HEK293 (cell line): ENCODE results near the gene TMEM63A.
A peak's percentile ranks its signal among the peaks of the same experiment; 100 is the strongest.

Source experiments
- IKZF3 ChIP-seq: fragments of 450-650 bp; IDR thresholded peaks from 2 replicates; pipeline ENCODE4 v1.5.0; 2018; ENCODE audit warnings: missing biosample characterization, mild to moderate bottlenecking, missing genetic modification characterization, moderate library complexity
- KLF10 ChIP-seq: fragments of 450-650 bp; IDR thresholded peaks from 2 replicates; pipeline ENCODE4 v1.5.1; 2018; ENCODE audit warnings: missing biosample characterization, mild to moderate bottlenecking, missing genetic modification characterization
- OSR2 ChIP-seq: fragments of 450-650 bp; formaldehyde crosslinking; IDR thresholded peaks from 2 replicates; pipeline ENCODE4 v1.5.1; 2016; ENCODE audit warnings: missing biosample characterization, missing genetic modification characterization
- OVOL3 ChIP-seq: fragments of 450-650 bp; formaldehyde crosslinking; IDR thresholded peaks from 2 replicates; pipeline ENCODE4 v1.5.1; 2016; ENCODE audit warnings: missing biosample characterization, missing genetic modification characterization
- RBAK ChIP-seq: fragments of 450-650 bp; formaldehyde crosslinking; IDR thresholded peaks from 2 replicates; pipeline ENCODE4 v1.5.1; 2016; ENCODE audit warnings: missing biosample characterization, missing genetic modification characterization
- ZNF112 ChIP-seq: fragments of 450-650 bp; formaldehyde crosslinking; IDR thresholded peaks from 2 replicates; pipeline ENCODE4 v1.5.0; 2017; ENCODE audit warnings: missing biosample characterization, missing genetic modification characterization
- ZNF211 ChIP-seq: fragments of 450-650 bp; formaldehyde crosslinking; IDR thresholded peaks from 2 replicates; pipeline ENCODE4 v1.5.1; 2016; ENCODE audit warnings: low read depth, missing biosample characterization, missing genetic modification characterization
- ZNF292 ChIP-seq: fragments of 450-650 bp; formaldehyde crosslinking; IDR thresholded peaks from 2 replicates; pipeline ENCODE4 v1.5.1; 2016; ENCODE audit warnings: low read depth, missing biosample characterization, missing genetic modification characterization, borderline replicate concordance
- ZNF335 ChIP-seq: fragments of 450-650 bp; formaldehyde crosslinking; conservative IDR thresholded peaks from 2 replicates; pipeline ENCODE4 v1.5.1; 2016; ENCODE audit warnings: missing biosample characterization, missing genetic modification characterization
- ZNF544 ChIP-seq: fragments of 450-650 bp; formaldehyde crosslinking; IDR thresholded peaks from 2 replicates; pipeline ENCODE4 v1.5.0; 2017; ENCODE audit warnings: missing biosample characterization, missing genetic modification characterization
- ZNF549 ChIP-seq: fragments of 450-650 bp; IDR thresholded peaks from 2 replicates; pipeline ENCODE4 v1.5.1; 2018; ENCODE audit warnings: missing biosample characterization, missing genetic modification characterization, mild to moderate bottlenecking, inconsistent platforms, moderate library complexity
- ZNF747 ChIP-seq: fragments of 450-650 bp; formaldehyde crosslinking; IDR thresholded peaks from 2 replicates; pipeline ENCODE4 v1.5.1; 2016; ENCODE audit warnings: missing biosample characterization, missing genetic modification characterization
- TF ChIP-seq, protein P1 (sequence below): fragments of 450-650 bp; formaldehyde crosslinking; IDR thresholded peaks from 2 replicates; pipeline ENCODE4 v1.5.1; 2017; ENCODE audit warnings: missing biosample characterization, missing genetic modification characterization
- TF ChIP-seq, protein P2 (sequence below): fragments of 450-650 bp; formaldehyde crosslinking; IDR thresholded peaks from 2 replicates; pipeline ENCODE4 v1.5.1; 2016; ENCODE audit warnings: missing biosample characterization, missing genetic modification characterization
- TF ChIP-seq, protein P3 (sequence below): fragments of 450-650 bp; IDR thresholded peaks from 2 replicates; pipeline ENCODE4 v1.5.1; 2018; ENCODE audit warnings: missing biosample characterization, missing genetic modification characterization
- TF ChIP-seq, protein P4 (sequence below): fragments of 450-650 bp; formaldehyde crosslinking; IDR thresholded peaks from 2 replicates; pipeline ENCODE4 v1.5.1; 2016; ENCODE audit warnings: missing biosample characterization, missing genetic modification characterization
- TF ChIP-seq, protein P5 (sequence below): fragments of 450-650 bp; formaldehyde crosslinking; IDR thresholded peaks from 2 replicates; pipeline ENCODE4 v1.5.1; 2016; ENCODE audit warnings: missing biosample characterization, missing genetic modification characterization
- TF ChIP-seq, protein P6 (sequence below): fragments of 450-650 bp; formaldehyde crosslinking; IDR thresholded peaks from 2 replicates; pipeline ENCODE4 v1.5.1; 2016; ENCODE audit warnings: missing biosample characterization, missing genetic modification characterization
- TF ChIP-seq, protein P7 (sequence below): fragments of 450-650 bp; formaldehyde crosslinking; optimal IDR thresholded peaks from 2 replicates; pipeline ENCODE3; 2016; ENCODE audit warnings: missing biosample characterization, mild to moderate bottlenecking, missing genetic modification characterization
- TF ChIP-seq, protein P8 (sequence below): fragments of 450-650 bp; formaldehyde crosslinking; IDR thresholded peaks from 2 replicates; pipeline ENCODE4 v1.5.1; 2016; ENCODE audit warnings: missing biosample characterization, missing genetic modification characterization

TMEM63A gene

DNA sequence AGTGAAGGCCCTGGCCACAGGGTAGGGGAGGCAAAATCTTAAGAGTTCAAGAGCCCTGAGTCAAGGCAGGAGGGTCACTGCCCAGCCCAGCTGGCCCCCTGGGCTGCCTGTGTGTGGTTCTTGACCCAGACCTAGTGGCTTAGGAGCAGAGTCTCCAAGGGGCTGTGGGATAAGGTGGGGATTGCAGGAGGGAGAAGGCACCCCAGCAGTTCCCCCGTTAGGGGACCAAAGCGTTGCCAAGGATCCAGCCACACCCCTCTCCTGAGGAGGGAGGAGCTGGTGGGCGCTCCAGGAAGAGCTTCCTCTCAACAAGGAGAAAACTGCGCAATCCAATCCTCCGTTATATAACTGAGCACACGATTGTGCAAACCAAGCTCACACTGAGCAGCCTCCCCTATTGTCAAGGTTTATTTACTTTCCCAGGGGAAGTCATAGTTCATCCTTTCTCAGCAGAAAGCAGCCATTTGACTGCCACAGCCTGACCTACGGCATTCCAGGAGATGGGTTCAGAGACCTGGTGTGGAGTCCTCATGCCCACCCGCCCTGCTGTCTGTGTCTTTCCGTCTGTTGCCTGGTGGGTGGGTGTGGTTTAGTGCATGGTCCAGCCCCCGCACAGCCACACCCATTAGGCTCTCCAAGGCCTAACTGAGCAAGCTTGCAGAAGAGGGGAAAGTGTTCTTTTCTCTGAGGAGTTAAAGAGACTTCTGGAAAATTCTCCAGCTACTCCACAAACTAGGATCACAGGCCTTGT is 68.8 kb downstream of the TMEM63A start (continued):
- TF ChIP-seq ZNF211 (tag by site-specific recombination), result no peak
- peak; percentile 43; the same call in 1 of the 2 replicates for TF ChIP-seq KLF10 (tag by site-specific recombination)
- no peak for TF ChIP-seq ZNF549 (tag by site-specific recombination)
- TF ChIP-seq, protein P1, sequence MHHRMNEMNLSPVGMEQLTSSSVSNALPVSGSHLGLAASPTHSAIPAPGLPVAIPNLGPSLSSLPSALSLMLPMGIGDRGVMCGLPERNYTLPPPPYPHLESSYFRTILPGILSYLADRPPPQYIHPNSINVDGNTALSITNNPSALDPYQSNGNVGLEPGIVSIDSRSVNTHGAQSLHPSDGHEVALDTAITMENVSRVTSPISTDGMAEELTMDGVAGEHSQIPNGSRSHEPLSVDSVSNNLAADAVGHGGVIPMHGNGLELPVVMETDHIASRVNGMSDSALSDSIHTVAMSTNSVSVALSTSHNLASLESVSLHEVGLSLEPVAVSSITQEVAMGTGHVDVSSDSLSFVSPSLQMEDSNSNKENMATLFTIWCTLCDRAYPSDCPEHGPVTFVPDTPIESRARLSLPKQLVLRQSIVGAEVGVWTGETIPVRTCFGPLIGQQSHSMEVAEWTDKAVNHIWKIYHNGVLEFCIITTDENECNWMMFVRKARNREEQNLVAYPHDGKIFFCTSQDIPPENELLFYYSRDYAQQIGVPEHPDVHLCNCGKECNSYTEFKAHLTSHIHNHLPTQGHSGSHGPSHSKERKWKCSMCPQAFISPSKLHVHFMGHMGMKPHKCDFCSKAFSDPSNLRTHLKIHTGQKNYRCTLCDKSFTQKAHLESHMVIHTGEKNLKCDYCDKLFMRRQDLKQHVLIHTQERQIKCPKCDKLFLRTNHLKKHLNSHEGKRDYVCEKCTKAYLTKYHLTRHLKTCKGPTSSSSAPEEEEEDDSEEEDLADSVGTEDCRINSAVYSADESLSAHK (tag by site-specific recombination), result no peak
- TF ChIP-seq, protein P2, sequence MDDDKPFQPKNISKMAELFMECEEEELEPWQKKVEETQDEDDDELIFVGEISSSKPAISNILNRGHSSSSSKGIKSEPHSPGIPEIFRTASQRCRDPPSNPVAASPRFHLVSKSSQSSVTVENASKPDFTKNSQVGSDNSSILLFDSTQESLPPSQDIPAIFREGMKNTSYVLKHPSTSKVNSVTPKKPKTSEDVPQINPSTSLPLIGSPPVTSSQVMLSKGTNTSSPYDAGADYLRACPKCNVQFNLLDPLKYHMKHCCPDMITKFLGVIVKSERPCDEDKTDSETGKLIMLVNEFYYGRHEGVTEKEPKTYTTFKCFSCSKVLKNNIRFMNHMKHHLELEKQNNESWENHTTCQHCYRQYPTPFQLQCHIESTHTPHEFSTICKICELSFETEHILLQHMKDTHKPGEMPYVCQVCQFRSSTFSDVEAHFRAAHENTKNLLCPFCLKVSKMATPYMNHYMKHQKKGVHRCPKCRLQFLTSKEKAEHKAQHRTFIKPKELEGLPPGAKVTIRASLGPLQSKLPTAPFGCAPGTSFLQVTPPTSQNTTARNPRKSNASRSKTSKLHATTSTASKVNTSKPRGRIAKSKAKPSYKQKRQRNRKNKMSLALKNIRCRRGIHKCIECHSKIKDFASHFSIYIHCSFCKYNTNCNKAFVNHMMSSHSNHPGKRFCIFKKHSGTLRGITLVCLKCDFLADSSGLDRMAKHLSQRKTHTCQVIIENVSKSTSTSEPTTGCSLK (tag by site-specific recombination), result no peak
- TF ChIP-seq, protein P3, sequence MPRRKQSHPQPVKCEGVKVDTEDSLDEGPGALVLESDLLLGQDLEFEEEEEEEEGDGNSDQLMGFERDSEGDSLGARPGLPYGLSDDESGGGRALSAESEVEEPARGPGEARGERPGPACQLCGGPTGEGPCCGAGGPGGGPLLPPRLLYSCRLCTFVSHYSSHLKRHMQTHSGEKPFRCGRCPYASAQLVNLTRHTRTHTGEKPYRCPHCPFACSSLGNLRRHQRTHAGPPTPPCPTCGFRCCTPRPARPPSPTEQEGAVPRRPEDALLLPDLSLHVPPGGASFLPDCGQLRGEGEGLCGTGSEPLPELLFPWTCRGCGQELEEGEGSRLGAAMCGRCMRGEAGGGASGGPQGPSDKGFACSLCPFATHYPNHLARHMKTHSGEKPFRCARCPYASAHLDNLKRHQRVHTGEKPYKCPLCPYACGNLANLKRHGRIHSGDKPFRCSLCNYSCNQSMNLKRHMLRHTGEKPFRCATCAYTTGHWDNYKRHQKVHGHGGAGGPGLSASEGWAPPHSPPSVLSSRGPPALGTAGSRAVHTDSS (tag by site-specific recombination), result no peak
- TF ChIP-seq, protein P4, sequence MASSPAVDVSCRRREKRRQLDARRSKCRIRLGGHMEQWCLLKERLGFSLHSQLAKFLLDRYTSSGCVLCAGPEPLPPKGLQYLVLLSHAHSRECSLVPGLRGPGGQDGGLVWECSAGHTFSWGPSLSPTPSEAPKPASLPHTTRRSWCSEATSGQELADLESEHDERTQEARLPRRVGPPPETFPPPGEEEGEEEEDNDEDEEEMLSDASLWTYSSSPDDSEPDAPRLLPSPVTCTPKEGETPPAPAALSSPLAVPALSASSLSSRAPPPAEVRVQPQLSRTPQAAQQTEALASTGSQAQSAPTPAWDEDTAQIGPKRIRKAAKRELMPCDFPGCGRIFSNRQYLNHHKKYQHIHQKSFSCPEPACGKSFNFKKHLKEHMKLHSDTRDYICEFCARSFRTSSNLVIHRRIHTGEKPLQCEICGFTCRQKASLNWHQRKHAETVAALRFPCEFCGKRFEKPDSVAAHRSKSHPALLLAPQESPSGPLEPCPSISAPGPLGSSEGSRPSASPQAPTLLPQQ (tag by site-specific recombination), result no peak
- TF ChIP-seq OSR2, result no peak
- TF ChIP-seq, protein P5, sequence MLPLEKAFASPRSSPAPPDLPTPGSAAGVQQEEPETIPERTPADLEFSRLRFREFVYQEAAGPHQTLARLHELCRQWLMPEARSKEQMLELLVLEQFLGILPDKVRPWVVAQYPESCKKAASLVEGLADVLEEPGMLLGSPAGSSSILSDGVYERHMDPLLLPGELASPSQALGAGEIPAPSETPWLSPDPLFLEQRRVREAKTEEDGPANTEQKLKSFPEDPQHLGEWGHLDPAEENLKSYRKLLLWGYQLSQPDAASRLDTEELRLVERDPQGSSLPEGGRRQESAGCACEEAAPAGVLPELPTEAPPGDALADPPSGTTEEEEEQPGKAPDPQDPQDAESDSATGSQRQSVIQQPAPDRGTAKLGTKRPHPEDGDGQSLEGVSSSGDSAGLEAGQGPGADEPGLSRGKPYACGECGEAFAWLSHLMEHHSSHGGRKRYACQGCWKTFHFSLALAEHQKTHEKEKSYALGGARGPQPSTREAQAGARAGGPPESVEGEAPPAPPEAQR, result no peak
- TF ChIP-seq RBAK, result no peak
- TF ChIP-seq ZNF335 (tag by site-specific recombination), result no peak; the same call in 1 of the 2 replicates
- no peak for TF ChIP-seq ZNF747
- no peak for TF ChIP-seq ZNF292 (tag by site-specific recombination)
- no peak for TF ChIP-seq ZNF544 (tag by site-specific recombination)
- TF ChIP-seq, protein P6, sequence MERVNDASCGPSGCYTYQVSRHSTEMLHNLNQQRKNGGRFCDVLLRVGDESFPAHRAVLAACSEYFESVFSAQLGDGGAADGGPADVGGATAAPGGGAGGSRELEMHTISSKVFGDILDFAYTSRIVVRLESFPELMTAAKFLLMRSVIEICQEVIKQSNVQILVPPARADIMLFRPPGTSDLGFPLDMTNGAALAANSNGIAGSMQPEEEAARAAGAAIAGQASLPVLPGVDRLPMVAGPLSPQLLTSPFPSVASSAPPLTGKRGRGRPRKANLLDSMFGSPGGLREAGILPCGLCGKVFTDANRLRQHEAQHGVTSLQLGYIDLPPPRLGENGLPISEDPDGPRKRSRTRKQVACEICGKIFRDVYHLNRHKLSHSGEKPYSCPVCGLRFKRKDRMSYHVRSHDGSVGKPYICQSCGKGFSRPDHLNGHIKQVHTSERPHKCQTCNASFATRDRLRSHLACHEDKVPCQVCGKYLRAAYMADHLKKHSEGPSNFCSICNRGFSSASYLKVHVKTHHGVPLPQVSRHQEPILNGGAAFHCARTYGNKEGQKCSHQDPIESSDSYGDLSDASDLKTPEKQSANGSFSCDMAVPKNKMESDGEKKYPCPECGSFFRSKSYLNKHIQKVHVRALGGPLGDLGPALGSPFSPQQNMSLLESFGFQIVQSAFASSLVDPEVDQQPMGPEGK, result peak; percentile 46
- TF ChIP-seq IKZF3 (tag by site-specific recombination), result peak; percentile 21; the same call in 1 of the 2 replicates
- peak; percentile 81; the same call in 1 of the 2 replicates for TF ChIP-seq OVOL3 (tag by site-specific recombination)
- no peak for TF ChIP-seq ZNF112
- TF ChIP-seq, protein P7, sequence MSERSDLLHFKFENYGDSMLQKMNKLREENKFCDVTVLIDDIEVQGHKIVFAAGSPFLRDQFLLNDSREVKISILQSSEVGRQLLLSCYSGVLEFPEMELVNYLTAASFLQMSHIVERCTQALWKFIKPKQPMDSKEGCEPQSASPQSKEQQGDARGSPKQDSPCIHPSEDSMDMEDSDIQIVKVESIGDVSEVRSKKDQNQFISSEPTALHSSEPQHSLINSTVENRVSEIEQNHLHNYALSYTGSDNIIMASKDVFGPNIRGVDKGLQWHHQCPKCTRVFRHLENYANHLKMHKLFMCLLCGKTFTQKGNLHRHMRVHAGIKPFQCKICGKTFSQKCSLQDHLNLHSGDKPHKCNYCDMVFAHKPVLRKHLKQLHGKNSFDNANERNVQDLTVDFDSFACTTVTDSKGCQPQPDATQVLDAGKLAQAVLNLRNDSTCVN (tag by site-specific recombination), result no peak
- TF ChIP-seq, protein P8, sequence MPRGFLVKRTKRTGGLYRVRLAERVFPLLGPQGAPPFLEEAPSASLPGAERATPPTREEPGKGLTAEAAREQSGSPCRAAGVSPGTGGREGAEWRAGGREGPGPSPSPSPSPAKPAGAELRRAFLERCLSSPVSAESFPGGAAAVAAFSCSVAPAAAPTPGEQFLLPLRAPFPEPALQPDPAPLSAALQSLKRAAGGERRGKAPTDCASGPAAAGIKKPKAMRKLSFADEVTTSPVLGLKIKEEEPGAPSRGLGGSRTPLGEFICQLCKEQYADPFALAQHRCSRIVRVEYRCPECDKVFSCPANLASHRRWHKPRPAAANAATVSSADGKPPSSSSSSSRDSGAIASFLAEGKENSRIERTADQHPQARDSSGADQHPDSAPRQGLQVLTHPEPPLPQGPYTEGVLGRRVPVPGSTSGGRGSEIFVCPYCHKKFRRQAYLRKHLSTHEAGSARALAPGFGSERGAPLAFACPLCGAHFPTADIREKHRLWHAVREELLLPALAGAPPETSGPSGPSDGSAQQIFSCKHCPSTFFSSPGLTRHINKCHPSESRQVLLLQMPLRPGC, result no peak
